Left renal pelvis (tissue), 4 donors: Measurements from ENCODE around the gene TXNRD2. TPM values are rescaled to one million over a fixed set of nuclear protein-coding genes. Genes with fewer than 3 reads are reported as not detected.
A peak's percentile ranks its signal among the peaks of the same experiment; 100 is the strongest.

ENCODE experiments used
- DNase-seq, 4 donors: peaks; one replicate each; pipeline ENCODE4 v3.0.0-alpha.2; 2013; ENCODE audit warnings: low read depth in 4 of 4, low spot score in 3 of 4
- polyA plus RNA-seq, 4 donors: library from polyadenylated mRNA; unstranded; fragments of 120-200 nt; gene quantifications; one replicate each; pipeline ENCODE4 v1.2.1, GENCODE V29; 2013; ENCODE audit not compliant: insufficient read length in 4 of 4

TXNRD2 gene
- polyA plus RNA-seq, 4 donors = 13.1 to 33.7 (median 20.4) TPM

DNA sequence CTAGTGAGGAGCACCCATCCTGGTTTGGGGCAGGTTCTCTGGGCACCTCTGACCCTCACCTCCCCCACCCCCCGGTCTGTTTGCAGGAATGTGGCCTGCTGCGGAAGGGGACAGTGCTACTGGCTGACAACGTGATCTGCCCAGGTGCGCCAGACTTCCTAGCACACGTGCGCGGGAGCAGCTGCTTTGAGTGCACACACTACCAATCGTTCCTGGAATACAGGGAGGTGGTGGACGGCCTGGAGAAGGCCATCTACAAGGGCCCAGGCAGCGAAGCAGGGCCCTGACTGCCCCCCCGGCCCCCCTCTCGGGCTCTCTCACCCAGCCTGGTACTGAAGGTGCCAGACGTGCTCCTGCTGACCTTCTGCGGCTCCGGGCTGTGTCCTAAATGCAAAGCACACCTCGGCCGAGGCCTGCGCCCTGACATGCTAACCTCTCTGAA, 26.9 kb upstream of the TXNRD2 start:
- no peak for DNase-seq

DNA sequence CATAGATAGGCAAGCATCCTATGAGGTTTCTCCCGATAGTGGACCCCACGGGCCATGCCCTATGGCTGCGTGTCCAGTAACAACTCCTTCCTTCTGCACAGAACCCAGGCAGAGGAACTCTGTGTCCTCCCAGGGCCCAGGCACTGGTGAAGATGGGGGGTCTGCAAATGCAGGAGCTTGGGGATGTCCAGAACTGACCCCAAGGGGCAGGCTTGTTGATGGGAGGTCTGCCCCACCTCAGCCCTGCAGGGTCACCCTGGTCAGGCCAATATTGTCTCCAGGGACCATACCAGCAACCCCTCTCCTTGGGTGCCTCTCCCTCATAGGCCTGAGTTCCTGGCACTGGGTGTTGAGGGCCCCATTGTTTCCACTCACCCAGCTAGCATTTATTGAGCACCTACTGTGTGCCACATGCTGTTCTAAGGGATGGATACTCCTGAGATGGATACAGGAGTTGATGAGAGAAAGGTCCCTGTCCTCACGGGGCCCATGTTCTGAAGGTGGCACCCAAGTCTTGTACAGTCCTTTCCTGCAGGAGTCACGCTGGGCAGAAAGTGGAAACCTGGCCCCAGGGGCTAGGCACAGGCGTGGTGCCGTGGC, 26.3 kb upstream of the TXNRD2 start:
- no peak for DNase-seq

DNA sequence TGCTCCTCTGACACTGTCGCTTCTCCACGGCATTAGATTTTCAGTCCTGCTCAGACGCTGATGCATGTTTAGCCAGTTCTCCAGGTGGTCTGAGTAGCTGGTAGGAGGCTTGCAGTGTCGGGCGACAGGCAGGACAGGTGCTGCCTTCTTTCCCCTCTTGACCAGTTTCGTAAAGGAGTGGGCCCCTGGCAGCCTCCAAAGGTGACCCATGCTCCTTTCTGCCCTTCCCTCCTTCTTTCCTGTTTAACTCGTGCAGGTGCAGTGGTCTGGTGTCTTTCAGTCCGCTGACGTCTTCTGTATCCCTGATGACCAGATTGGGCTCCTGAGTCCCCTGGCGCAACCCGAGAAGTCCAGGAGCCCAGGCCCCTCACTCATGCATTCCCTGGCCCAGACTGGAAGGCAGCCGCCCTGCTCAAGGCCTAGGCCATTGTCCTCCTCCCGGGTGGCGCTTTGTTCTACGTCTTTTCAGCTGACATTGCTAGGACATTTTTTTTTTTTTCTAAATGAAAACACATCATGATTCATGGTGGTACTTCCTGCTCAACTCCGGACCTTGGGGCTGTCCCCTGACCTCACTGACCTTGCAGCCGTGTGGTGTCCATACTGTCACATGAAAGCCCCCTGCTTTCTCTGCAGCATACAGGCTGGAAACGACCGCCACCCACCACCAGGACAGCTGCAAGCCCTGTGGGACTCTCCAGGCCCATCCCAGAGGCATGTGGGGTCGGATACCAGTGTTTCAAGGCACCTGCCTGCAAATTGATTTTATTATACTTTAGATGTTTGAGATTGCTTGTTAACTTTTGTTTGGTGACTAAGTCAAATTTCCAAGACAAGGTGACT, 25.5 kb upstream of the TXNRD2 start:
- no peak for DNase-seq

DNA sequence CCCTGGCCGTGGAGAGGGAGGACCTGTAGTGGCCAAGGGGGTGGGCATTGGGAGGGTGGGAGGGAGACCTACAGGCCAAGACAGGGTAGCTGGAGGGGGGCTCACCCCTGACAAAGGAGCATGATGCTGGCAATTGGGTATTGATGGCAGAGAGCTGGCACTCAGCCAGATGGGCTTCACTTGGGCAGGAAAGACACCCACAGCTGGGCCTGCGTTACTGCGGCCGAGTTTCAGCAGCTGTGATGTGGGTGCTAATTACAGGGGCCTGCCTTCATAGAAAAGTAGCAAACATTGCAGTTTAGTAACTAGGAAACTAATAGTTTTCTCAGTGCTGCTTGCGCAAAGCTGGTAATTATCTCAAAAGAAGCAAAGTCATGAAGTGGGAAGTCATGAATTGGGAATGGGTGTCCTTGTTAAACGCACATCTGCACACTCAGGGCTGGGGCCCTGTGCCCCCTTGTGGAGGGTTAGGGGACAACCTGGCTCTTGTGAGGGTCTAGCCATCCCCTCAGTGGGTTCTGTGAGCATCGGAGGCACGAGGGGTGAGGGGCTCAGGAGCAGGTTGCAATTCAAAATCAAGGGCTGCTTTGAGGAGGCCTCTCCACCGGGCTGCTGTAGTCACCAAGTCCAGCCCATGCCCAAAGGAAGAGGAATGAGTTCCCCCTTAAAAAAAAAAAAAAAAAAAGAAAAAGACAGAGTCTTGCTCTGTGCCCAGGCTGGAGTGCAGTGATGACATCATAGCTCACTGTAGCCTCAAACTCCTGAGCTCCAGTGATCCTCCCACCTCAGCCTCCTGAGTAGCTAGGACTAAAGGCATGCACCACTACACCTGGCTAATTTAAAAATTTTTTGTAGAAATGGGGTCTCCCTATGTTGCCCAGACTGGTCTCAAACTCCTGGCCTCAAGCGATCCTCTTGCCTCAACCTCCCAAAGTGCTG, 24.4 kb upstream of the TXNRD2 start:
- no peak for DNase-seq

DNA sequence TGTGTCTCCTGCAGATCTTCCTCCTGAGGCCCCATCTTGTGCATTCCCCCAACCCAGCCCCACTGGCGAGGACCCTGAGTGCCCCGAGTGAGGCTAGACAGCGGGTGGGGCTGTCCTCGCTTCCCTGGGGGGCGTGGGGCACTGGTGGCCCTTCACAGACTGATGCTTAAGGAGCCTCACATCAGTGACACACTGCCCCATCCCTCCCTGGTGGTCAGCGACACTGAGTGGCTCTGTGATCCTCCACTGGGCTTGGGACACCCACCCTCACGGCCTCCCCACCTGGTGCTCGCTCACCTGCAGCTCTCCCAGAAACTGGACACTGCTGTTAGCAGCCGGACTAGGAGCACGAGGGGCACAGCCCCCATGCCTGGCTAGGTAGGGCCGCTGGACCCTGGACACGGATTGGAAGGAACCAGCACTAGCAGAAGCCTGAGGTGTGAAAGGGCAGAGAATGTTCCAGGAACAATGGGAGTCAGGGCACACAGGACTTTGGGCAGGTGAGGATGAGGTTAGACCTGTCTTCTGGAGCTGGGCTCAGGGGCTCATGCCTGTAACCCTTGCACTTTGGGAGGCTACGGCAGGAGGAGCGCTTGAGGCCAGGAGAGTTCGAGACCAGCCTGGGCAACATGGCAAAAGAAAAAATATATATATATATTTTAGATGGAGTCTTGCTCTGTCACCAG, 23.2 kb upstream of the TXNRD2 start:
- DNase-seq = no peak

DNA sequence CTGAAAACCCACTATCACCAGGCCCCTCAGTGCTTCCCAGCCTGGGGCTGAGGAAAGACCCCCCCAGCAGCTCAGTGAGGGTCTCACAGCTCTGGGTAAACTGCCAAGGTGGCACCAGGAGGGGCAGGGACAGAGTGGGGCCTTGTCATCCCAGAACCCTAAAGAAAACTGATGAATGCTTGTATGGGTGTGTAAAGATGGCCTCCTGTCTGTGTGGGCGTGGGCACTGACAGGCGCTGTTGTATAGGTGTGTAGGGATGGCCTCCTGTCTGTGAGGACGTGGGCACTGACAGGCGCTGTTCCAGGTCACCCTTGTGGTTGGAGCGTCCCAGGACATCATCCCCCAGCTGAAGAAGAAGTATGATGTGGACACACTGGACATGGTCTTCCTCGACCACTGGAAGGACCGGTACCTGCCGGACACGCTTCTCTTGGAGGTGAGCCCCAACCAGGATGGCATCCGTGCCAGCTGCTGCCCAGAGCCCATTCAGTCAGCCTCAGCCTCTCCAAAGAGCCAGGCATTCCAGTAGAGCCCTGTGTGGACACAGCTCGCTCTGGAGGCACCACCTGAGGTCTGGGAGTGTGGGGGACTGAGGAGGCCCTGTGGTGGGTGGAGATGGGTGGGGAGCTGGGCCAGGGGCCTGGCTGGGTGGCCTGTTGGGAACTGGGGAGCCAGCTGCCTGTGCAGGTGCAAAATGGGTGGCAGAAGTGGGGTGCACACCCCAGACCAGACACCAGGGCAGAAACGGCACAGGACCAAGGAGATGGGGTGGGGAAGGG, 22.4 kb upstream of the TXNRD2 start:
- no peak for DNase-seq

DNA sequence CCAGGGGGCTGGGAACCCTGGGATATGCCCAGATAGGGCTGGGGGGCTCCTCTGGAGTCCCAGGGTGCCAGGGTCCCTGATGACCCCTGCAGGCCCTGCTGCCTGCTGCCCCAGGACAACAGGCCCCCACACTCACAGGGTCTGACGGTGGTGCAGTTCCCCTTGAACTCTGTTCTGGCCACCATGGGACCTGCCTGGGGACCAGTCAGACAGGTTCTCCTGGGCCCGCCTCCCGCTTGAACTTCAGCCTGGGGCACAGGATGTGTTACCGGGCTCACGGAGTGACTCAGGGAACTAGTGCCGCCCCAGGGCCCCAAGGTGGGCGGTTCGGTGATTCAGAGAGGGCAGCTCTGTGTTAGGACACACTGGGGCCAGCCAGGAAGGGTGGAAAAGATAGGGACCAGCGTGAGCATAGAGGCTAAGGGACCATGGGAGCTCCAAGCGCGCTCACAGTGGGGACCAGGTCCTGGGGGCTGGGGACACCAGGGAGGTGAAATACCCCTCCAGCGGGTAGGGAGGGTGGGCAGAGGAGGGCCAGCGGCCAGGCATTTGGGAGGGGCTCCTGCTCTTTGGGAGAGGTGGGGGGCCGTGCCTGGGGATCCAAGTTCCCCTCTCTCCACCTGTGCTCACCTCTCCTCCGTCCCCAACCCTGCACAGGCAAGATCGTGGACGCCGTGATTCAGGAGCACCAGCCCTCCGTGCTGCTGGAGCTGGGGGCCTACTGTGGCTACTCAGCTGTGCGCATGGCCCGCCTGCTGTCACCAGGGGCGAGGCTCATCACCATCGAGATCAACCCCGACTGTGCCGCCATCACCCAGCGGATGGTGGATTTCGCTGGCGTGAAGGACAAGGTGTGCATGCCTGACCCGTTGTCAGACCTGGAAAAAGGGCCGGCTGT, 21.5 kb upstream of the TXNRD2 start:
- DNase-seq = no peak

DNA sequence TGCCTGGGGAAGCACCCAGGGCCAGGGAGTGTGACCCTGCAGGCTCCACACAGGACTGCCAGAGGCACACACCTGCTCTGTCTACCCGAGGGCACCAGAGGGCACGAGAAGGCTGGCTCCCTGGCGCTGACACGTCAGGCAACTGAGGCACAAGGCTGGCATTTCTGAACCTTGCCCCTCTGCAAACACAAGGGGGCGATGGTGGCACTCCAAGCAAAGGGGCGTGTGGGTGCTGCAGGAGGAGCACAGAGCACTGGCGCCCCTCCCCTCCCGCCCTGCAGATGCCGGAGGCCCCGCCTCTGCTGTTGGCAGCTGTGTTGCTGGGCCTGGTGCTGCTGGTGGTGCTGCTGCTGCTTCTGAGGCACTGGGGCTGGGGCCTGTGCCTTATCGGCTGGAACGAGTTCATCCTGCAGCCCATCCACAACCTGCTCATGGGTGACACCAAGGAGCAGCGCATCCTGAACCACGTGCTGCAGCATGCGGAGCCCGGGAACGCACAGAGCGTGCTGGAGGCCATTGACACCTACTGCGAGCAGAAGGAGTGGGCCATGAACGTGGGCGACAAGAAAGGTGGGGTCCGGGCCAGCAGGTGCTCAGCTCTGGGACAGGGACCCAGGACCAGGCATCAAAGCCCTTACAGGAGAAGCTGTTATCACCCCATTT, 20.8 kb upstream of the TXNRD2 start:
- no peak for DNase-seq

DNA sequence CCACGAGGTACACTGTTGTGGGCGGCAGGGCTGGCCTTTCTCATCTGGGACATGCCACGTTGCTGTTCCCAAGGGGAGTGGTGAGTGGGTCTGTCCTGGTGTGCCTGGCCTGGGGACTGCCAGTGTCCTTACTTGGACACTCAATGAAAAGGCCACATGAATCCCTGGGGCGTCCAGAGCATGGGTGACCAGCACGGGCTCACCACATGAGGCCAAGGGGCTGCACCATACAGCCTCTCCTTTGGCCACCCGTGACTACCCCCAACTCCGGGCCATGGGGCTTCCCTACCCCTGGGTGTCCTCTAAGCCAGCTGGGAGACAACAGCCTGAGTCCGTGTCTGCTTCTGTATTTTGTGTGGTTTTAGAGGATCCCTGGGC, 20.2 kb upstream of the TXNRD2 start:
- no peak for DNase-seq

DNA sequence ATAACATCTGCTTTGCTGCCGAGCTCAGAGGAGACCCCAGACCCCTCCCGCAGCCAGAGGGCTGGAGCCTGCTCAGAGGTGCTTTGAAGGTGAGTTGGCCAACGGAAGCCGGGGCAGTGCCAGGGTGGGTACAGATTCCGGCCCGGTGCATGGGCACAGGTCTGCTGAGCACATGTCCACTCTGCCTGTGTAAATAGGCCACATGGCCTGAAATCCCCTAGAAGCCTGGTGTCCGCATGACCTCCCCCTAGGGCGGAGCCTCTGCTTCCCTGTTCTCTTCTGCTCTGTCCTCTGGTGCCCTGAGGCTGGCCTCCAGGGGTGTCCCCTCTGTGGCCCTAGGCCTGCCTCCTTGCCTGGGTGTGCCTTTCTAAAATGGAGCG, 19.6 kb upstream of the TXNRD2 start:
- no peak for DNase-seq

DNA sequence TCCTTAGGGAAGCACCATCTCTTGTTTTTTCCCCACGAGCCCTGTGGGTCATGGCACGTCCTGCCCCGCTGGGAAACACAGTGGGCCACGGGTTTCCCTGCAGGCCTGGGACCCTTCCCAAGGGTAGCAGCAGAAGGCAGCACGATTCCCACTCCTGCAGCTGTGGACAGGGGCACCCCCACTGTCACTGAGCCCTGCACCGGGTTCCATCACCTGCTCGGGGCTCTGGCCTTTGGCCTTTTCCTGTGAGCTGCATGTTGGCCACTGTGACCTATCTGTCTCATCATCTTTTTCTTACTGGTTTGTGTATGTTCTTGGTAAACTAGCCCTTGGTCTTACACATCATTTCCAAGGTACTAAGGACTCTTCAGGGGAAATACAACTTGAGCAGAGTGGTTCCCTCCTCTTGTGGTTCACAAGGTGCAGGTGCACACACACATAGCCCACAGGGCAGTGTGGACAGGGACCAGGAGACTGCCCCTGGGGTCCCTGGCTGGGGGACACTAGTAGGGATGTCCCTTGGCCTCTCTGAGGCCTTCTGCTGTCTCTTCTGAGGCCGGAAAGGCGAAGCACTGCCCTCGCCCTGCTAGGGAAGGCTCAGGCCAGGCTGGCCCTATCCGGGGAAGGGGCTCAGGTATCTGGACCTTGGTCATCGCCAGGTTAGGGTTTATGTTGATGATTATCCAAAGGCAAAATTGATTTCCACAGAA, 19.0 kb upstream of the TXNRD2 start:
- no peak for DNase-seq

DNA sequence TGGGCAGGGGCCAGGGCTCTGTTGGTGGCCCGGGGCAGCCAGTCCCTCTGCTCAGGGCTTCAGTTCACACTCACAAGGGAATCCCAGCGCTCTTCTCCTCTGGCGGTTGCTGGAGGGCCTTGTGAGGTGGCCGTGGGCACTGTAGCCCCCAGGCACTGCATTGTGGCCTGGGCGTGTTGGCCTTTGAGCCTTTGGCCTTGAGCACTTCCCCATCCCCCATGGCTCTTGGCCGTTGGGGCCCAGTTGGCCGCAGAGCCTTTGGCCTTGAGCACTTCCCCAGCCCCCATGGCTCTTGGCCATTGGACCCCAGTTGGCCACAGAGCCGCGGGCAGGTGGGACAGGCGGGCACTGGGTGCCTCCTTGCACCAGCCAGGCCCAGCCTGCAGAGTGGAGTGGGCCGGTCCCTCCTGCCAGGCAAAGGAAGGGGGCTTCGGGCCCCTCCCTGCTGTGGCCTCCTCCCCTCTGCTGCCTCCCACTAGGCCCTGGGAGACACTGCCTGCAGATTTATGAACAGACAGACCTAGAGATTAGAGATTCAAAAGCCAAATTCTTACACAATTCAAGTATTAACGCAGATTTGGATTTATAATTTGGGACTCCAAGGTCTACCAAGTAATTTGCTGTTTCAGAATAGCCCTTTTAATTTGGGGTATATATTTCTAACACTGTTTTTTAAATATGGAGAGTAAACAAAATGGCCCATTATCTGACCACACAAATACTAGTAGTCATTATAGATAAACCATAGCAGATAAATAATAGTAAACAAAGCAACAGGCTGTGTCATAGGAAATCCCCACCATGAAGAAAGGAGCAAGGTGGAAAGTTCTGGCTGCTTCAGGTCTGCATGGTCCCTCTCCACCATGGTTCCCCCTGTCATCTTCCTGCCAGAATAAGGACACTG, 18.2 kb upstream of the TXNRD2 start:
- no peak for DNase-seq

DNA sequence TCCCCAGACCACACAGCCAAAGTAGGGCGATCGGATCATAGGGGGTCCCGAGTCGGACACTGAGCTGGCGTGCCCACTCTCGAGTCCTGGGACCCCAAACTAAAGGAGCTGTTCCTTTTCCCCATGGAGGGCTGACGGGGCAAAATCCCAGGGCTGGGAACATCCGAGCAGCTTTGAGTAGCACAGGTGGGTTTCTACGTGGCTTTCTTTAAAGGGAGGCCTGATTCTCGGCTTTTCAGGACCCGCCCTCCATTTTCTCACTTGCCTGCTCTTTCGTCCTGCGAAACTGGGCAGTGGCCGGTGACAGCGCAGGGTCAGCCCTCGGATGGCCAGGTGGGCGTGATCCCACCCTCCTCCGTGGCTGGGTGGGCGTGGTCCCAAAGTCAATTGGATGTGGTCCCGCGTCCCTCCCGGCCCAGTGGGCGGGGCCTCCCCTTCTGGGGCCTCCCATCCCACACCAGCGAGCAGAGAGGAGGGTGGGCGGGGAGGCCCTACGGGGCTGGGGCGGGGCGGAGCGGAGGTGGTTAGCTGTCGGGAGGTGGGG, 17.5 kb upstream of the TXNRD2 start:
- DNase-seq = peak in 3 of 4 donors; percentile 77 to 86 (median 85)

DNA sequence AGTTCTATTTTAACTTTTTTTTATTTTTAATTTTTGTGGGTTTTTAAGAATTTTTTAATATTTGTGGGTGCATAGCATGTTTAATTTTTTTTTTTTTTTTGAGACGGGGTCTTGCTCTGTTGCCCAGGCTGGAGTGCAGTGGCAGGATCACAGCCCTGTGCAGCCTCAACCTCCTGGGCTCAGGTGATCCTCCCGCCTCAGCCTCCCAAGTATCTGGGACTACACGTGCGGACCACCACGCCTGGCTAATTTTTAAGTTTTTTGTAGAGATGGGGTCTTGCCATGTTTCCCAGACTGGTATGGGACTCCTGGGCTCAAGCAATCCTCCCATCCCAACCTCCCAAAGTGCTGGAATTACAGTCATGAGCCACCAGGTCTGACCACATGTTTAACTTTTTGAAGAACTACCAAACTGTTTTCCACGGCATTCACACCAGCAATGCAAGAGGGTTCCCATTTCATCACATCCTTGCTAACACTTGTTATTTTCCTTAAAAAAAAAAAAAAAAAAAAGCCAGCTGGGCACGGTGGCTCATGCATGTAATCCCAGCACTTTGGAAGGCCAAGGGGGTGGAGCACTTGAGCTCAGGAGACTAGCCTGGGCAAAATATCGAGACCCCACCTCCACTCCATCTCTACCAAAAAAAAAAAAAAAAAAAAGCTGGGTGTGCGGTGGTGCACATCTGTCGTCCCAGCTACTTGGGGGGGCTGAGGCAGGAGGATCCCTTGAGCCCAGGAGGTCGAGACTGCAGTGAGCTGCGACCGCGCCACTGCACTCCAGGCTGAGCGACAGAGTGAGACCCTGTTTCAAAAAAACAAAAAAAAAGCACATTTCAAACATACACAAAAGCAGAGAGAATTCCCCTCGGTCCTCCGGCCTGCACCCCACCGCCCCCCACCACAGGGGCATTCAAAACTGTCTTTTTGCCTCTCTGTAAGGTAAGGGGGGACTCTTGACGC, 16.7 kb upstream of the TXNRD2 start:
- DNase-seq = no peak

DNA sequence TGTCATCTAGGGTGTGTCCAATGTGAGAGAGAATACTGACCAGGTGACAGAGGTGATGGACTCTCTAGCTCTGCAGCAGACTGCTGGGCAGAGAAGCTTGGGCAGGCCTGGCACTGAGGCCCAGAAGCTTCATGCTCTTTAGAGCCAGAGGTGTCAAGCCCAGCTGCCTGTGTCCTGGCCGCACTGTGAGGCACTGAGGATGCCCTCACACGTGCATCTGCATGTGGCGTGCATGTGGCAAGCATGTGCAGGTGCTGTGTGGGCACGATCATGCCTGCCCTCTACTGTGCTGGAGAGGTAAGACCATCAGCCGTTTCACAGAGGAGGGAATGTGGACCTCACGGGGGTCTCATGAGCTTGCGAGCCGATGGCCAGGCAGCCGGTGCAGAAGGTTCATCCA, 15.8 kb upstream of the TXNRD2 start:
- no peak for DNase-seq
